SK-N-MC (cell line): ENCODE data around the gene FIP1L1.
A peak's percentile ranks its signal among the peaks of the same experiment; 100 is the strongest.

Experiments used
- EZH2 ChIP-seq: fragments of 200-600 bp; sonication (generic); IDR thresholded peaks from one replicate; pipeline ENCODE4 v1.6.1; 2017; ENCODE audit warnings: antibody characterized with exemption
- FOXP2 ChIP-seq: optimal IDR thresholded peaks from 2 replicates; pipeline ENCODE3; 2011; ENCODE audit warnings: mild to moderate bottlenecking, moderate library complexity; ENCODE audit not compliant: insufficient read depth; ENCODE audit errors: extremely low read length, control extremely low read depth
- POLR2AphosphoS5 ChIP-seq: IDR thresholded peaks from 2 replicates; pipeline ENCODE4 v1.6.1; 2012; ENCODE audit warnings: mild to moderate bottlenecking, low read depth, low read length, borderline replicate concordance

DNA sequence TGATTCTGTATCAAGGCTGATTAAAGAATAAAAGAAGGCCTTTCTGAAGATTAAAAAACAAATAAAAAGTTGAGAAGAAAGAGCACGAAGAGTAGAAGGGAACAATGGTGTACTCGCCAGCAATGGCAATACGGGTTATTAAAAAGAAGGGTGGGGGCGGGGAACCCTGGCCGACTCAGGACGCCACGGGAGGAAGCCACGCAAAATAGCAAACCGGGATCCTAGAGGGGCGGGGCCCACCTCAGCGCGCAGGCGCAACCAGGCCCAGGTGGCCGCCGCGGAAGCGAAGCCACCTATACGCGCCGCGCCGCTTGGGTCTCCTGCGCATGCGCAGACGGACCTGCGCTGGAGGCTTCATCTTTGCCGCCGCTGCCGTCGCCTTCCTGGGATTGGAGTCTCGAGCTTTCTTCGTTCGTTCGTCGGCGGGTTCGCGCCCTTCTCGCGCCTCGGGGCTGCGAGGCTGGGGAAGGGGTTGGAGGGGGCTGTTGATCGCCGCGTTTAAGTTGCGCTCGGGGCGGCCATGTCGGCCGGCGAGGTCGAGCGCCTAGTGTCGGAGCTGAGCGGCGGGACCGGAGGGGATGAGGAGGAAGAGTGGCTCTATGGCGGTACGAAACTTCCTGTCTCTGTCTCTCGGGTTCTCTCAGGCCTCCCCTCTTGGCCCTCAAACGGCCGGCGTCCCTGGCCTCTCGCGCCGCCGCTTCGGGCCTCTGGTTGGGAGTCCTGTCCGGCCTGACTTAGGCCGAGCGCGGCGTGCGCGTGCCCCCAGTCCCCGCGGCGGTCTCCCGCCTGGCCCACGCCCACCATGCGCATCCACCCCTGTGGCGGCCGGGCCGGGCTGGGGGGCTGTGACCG lies at the start of gene FIP1L1:
- TF ChIP-seq POLR2AphosphoS5 (peak; percentile 97), EZH2 (no peak), FOXP2 (no peak)
